Activated effector memory CD4-positive, alpha-beta T cell treated with Interleukin-2 at 50 U/mL for 16 hours (primary cell): Measurements from ENCODE around the gene DISC1.

Experiments
- DNase-seq: peaks from one replicate; pipeline ENCODE4 v3.0.0-alpha.2; 2020

The DISC1 gene

DNA sequence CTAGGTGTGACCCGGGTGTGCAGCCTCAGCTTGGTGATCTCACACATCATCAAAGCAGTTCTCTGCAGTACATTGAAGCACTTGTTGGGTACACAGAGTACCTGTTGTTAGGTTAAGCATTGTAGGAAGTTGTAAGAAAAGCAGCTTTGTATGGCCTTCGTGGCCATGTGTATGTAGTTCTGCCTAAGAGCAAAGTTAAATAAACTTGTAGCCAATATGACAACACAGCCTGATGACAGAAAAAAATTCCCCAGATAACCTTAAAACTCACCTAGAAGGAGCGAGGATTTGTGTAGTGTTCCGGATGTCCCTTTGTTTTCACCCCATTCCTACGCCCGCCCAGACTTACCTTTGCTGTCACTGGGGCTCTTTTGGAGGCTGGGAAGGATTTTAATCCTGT is 48.0 kb downstream of the DISC1 start:
- DNase-seq, result no peak

DNA sequence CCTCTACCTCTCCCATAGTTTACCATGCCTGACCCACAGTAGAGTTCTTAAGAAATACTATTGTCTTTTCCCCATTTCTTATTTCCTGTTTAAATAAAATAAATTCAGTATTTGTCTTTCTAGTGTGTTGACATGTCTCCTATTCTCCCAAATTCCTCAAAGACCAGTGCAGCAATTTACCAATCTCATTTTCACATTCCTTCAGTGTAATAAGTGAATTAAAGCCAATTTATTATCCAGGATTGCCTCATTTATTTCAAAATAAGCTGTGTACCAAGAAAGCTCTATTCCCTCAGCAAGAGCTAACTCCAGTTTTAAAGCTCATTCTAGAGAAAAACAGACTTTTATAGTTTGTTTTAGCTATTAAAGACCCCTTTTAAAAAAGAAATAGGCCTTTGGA is 49.9 kb downstream of the DISC1 start:
- DNase-seq, result no peak

DNA sequence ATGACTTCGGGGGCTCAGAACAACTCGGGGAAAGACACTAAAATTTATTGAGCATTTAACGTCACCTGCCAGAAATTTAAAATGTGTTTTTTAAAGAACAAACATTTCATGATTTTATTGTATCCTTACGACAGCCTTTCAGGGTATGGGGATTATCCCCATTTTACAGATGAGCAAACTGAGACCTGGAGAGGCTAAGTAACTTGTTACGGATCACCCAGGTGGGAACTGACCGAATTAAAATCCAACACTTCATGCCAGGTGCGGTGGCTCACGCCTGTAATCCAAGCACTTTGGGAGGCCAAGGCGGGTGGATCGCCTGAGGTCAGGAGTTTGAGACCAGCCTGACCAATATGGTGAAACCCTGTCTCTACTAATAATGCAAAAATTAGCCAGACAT is 50.9 kb downstream of the DISC1 start:
- DNase-seq, result no peak

DNA sequence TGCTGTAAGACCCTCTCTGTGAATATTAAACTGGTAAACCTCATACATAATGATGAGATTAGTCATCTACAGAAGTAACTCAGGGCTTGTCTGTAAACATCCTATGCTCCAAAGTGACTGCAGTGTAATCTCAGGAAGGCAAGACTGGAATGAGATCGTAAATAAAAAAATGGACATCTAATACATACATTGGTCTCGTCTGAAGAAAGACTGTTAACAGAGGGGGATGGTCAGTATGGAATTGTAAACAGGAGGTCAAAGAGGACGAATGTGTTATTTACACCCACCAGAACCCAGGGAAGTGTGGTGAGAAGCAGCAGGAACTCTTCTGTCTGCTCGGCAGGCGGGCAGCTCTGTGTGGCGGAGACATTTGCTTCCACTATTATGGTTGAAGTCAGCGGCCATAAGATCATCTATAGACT is 51.4 kb downstream of the DISC1 start:
- DNase-seq, result no peak

DNA sequence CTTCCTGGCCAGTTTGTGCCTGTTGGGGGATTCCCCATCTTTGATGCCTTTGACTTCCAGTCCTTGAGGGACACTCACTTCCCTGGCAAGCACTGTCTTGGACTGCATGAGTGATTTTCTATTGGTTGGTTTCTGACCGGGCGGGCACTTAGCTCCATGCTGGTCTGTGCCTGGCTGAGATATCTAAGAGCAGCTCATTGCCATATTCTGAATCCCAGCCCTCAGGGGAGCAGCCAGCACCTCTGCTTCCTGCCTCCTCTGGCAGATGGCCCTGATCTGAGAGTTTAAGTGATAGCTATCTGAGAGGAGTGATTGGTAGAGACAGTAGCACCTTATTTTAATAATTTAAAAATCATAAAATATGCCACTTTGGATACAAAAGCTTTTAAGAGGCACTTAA is 52.5 kb downstream of the DISC1 start:
- no peak for DNase-seq

DNA sequence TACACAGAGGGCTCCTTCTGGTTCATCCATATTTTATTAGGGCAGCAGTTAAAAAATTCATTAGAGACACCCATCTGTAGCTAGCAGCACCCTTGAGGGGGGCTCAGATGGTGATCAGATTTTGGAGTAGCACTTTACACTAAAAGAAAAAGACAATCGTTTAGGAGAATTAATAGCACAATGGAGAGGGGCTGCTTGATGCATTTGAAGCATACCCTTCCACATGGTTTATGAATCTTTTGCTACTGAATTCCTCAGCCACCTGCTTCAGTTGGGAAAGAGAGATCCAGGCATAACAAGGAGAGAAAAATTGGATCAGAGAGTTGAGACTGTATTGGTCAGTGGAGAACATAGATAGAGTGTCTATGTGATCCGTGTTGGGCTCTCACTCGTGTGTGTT is 54.4 kb downstream of the DISC1 start:
- no peak for DNase-seq

DNA sequence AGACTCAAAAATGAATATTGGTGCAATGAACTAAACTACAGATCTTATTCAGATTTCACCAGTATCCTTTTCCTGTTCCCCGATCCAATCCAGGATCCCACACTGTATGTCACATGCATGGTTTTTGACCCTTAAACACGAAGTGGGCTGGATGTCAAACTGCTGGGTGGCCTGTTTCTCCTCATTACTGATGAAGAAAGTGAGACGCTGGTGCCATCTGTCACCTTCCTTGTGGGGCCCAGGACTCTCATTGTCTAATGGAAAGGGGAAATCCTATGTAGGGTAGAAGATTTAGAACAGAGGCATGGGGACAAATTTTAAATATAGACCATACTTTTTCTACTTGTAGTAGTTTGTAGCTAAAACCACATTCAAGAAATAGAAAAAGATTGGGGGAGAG is 56.2 kb downstream of the DISC1 start:
- no peak for DNase-seq

DNA sequence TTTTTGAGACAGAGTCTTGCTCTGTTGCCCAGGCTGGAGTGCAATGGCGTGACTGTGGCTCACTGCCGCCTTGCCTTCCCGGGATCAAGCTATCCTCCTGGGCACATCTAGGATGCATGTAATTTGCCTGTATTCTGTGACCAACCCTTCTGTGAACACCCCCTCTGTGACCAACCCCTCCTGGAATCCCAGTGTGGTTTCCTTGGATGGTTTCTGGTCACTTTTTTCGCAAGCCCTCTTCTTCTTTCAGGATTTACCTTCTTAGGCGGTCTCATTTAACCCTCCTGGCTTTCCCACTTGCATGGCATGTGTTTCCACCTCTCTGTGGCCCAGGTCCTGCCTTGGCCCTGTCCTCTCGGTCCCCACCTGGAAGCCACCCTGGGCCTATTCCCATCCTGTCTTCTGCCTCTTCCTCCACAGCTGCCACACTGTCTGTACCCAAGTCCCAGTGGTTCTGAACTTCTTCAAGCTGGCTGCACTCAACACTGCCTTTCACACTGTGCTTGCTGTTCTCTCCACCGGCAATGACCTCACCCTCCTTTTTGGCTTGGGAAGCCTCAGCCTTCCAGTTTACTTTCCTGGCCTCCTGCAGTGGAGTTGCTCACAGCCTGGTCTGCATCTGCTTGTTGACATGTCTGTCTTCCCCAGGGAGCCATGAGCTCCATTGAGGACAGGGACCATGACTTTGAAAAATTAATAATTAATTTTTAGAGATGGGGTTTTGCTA is 57.0 kb downstream of the DISC1 start:
- DNase-seq, result no peak

DNA sequence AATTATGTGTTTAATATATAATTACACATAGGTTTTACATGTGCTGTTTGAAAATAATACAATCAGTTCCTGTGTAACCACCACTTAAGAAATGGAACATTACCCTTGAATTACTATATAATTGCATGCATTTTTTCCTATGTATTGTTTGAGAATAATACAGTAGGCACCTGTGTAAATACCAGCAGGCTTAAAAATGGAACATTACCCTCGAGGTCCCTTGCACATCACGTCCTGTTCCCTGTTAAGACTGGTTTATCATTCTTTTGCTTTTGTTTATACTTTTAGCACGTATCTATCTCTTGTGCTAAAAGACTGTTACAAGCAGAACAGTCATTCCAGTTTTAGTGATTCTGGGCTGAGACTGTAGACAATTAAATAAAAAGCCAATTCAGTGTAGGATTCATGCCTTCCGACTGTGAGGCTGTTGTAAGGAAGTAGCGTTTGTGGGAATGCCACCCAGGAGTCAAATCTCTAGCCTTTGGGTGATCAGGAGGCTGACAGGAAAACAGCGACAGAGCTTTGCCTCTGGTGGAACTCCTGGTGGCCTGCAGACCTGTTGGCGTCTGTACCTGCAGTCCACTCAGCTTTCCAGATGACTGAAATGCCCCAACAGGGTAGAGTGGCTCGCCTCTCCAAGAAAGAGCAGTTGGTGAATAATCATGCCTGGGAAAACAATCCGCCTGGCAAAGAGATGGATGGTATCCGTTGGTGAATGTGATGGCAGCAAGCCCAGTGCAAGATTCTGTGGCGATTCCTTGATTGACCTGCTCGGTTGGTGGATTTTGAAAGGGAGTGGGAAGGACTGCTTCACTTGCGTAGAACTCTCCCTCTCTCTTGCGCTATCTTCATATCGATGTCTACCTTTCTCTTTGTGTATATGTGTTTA is 58.0 kb downstream of the DISC1 start:
- no peak for DNase-seq

DNA sequence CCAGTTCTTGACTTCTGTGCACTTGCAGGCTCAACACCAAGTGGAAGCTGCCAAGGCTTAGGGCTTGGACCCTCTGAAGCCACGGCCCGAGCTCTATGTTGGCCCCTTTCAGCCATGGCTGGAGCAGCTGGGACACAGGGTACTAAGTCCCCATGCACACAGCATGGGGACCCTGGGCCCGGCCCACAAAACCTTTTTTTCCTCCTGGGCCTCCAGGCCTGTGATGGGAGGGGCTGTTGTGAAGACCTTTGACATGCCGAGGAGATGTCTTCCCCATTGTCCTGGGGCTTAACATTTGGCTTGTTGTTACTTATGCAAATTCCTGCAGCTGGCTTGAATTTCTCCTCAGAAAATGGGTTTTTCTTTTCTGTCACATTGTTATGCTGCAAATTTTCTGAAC is 59.8 kb downstream of the DISC1 start:
- DNase-seq, result no peak

DNA sequence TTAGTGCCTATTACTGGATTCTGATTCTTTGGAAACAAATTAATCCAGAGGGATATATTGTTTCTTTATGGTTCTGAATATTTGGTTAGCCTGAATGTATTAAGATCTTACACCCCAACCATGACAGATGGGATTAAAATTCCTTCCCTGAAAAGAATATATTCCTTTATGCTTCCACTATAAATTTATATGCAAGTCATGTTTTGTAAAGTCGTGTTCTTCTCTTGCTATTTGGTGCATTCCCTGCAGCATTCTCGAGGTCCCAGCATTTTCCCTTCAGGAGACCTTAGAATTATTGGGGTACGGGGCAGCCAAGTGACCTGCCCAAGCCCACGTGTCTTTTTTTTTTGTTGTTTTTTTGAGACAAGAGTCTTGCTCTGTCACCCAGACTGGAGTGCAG is 62.4 kb downstream of the DISC1 start:
- no peak for DNase-seq

DNA sequence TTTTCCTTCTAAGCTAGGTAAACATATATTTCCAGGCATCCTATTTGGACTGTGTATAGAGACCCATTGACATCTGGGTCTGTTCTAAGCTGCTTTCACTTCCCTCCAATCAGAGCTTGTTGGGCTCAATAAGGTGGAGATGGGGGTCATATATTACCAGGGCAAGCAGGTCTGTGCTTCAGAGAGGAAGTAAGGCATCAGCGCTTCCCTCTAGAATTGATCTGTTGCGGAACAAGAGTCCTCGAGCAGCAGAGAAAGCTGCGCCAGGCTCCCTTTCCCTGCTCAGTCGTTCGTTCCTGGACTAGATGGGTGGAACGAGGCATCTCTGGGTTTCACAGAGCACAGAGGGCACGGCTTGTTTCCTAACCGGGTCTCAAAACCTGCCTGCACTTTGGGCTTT is 63.5 kb downstream of the DISC1 start:
- no peak for DNase-seq

DNA sequence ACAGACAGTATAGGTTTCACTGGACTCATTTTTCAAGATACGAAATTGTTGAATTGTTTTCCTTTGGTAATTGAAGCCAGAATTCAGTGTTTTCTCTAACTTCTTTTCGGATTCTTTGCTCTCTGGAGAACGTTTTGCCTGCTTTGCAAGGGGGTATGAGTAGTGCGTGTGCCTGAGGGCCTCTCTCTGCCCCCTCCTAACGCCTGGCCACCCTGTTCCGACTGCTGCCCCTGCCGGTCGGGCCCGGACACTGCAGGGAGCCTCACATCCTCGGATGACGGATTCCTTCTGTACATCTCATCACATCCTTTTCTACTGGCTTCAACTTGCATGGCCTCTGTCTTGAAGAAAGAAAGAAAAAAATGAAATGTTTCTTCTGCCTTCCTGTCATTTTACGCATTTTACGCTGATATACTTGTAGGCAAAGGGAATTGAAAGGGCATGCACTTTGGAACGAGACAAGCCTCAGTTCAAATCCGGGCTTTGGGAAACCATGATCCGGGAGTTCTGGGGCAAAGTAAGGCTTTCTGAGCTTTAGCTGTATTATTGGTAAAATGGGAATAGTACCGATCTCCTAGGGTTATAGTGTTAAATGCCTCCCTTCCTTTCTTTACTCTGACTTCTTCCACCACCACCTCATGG is 65.1 kb downstream of the DISC1 start:
- DNase-seq, result no peak

DNA sequence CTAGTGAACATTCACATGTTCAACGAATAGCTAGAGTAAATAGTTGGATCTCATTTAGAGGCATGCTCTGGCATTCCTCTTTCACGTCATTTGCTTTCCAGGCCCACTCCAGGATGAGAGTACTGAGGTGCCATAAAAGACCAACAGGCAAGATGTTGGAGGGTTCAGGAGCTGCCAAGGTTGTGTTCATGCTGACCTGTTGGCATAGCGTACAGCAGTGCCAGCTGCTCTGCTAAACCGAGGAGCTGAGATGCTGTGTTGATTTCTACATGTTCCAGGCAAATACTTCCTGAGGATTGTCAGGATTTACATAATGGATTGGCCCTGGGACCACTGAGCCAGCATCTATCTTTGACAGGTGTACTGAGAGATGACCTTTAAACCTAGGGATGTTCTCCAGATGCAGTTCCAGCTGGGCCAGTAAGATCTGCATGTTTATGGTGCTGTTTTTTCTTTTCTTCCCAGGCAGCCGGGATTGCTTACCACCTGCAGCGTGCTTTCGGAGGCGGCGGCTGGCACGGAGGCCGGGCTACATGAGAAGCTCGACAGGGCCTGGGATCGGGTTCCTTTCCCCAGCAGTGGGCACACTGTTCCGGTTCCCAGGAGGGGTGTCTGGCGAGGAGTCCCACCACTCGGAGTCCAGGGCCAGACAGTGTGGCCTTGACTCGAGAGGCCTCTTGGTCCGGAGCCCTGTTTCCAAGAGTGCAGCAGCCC is 66.9 kb downstream of the DISC1 start:
- no peak for DNase-seq

DNA sequence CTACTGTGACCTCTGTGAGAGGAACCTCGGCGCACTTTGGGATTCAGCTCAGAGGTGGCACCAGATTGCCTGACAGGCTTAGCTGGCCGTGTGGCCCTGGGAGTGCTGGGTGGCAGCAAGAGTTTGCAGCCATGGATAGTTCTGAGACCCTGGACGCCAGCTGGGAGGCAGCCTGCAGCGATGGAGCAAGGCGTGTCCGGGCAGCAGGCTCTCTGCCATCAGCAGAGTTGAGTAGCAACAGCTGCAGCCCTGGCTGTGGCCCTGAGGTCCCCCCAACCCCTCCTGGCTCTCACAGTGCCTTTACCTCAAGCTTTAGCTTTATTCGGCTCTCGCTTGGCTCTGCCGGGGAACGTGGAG is 67.5 kb downstream of the DISC1 start:
- DNase-seq, result no peak

DNA sequence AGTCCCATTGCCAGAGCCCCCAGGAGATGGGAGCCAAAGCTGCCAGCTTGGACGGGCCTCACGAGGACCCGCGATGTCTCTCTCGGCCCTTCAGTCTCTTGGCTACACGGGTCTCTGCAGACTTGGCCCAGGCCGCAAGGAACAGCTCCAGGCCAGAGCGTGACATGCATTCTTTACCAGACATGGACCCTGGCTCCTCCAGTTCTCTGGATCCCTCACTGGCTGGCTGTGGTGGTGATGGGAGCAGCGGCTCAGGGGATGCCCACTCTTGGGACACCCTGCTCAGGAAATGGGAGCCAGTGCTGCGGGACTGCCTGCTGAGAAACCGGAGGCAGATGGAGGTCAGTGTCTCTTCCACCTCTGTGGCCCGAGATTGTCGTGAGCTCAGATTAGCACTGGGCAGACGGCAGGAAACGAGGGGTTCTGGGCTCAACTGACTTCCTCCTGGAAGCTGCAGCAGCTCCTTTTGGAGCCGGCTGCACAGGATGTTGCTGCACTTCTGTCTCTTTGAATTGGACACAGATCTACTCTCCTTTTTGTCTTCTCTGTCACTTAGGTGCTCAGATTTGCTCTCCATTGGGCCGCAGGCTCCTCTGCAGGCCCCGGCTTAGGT is 68.0 kb downstream of the DISC1 start:
- no peak for DNase-seq

DNA sequence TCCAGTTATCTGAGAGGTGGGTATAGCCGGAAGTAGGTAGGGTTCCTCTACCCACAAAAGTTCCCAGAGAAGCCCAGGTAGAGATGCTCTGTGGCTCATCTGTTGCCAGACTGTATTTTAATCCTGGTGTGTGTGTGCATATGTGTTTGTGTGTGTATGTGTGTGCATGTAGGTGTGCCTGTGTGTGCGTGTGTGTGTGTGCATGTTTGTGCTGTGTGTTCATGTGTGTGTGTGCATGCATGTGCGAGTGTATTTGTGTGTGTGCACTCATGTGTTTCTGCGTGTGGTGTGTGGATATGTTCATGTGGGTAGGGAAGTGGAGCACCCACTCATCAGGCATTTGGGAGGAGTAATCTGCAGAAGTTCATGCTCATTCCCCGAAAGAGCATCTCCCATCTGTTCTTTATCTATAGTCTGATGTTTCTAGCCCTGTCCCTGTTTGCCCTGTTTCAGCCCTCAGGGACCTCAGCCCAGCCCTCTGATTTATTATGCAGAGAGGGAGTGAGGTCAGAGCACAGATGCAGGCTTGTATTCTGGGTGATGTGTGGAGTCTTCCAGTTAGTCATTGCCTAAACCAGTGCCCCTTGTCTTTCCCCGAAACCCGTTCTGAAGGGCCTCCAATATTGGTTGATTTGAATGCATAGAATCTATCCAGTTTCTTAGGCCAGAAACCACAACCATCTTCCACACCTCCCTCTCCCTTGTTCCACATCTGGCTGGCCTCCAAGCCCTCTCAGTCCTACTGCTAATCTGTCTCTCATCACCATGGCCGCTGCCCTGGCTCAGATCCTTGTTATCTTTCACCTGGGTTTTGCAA is 69.1 kb downstream of the DISC1 start:
- DNase-seq, result no peak

DNA sequence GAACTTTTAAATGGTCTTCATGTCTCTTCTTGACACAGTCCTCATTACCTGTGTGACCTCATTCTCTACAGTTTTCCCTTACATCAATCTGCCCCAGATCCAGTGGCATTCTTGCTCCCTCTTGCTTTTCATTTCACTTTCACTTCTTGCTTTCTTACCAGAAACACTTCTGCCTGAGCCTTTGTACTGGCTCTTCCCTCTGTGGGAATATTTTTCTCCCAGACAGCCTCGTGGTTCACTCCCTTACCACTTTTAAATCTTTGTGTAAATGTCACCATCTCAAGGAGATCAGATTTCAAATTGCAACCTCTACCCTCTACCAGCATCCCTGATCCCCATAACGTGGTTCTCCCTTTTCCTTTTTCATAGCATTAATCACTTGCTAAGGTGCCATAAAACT is 73.2 kb downstream of the DISC1 start:
- no peak for DNase-seq

DNA sequence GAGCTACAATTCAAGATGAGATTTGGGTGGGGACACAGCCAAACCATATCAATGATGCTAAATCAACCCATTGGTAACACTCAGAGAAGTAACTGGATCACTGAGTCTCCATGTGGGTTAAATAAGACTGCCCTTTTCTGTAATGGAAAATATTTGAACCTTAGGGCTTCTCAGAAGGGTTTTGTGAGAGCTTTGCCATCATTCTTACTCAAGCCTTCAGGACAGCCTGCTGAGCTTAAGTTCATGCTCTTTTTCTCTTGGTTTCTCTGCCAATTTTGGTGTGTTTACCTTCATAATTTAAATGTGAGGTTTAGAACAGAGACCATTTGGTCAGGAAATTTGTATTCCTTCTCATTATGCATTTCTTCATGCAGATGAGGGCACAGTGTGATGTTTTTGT is 74.7 kb downstream of the DISC1 start:
- DNase-seq, result no peak

DNA sequence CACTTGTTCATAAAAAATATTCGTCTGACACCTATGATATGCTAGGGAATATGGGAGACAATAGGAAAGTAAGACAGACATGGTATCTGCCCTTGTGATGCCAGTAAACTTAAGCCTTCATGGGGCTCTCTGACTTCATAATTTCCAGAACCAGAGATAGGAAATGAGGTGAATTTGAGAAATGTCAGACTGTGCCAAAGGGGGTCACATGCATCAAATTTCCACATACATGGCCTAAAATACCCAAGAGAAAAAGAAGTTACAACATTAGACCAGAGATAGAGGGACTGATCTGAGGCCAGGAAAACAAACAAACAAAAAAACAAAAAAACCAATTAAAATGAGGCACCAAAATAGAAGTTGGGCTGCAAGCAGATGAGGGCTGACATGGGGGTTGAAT is 75.7 kb downstream of the DISC1 start:
- no peak for DNase-seq

DNA sequence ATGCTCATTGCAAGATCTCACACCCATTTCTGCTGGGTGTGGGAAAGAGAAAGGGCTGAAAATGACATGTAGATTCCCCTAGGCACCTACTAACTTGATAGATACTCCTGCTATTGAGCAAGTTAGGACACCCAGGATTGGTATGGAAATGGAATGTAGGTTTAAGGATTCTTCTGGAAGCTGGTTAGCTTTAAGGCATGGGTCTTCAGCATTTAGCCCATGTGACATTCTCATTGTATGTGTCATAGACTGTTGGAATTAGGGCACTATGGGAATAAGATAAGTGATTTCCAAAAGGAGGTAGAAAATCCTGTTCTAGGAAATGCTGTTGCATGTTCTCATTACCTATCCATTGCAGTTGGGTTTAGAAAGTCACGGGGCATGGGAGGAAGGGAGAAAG is 76.2 kb downstream of the DISC1 start:
- DNase-seq, result no peak
